Measurements from ENCODE around the gene APLF.

APLF gene, protein sequence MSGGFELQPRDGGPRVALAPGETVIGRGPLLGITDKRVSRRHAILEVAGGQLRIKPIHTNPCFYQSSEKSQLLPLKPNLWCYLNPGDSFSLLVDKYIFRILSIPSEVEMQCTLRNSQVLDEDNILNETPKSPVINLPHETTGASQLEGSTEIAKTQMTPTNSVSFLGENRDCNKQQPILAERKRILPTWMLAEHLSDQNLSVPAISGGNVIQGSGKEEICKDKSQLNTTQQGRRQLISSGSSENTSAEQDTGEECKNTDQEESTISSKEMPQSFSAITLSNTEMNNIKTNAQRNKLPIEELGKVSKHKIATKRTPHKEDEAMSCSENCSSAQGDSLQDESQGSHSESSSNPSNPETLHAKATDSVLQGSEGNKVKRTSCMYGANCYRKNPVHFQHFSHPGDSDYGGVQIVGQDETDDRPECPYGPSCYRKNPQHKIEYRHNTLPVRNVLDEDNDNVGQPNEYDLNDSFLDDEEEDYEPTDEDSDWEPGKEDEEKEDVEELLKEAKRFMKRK

GRCh38 chr2:68467077-68467960, at the start of gene APLF, which contains the start of gene FBXO48:
TSS of gene APLF (plus strand) at chr2:68467585. CDS start at chr2:68467732, 147 bp downstream.
TSS of gene FBXO48 (minus strand) at chr2:68467294. CDS start at chr2:68465145, 2,149 bp downstream.
- DNase-seq (ENCODE audit: low read depth in 2 of 3, low spot score in 1 of 3): peak; percentile 96 to 98 (median 96)

- DNase-seq (ENCODE audit: low read depth in 2 of 3, low spot score in 1 of 3): no peak
Measured at GRCh38 chr2:68417926-68418325, 49.5 kb upstream of the APLF start.

DNA sequence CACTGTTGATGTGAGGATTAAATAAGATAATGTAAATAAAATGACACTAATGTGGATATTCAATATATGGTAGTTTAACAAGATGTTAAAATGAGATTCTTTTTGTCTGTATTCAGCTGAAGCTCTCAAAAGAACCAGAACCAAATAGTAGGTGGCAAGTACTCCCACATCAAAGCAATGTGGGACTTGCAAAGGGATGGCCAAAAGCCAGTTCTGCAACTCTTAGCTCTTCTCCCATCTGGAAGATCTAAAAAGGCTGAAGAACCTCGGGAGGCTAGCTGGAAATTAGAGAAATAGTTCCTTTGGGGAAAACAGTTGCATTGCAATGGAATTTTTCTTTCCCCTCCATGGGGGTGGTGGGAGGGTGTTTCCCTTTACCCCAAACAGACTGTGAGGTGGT, 49.0 kb upstream of the APLF start:
- no peak for DNase-seq (ENCODE audit: low read depth in 2 of 3, low spot score in 1 of 3)

GRCh38 chr2:68418855-68419254, 48.5 kb upstream of the APLF start:
- DNase-seq (ENCODE audit: low read depth in 2 of 3, low spot score in 1 of 3): no peak

- DNase-seq (ENCODE audit: low read depth in 2 of 3, low spot score in 1 of 3): no peak
Measured at GRCh38 chr2:68420254-68420910, 47.0 kb upstream of the APLF start.

DNA sequence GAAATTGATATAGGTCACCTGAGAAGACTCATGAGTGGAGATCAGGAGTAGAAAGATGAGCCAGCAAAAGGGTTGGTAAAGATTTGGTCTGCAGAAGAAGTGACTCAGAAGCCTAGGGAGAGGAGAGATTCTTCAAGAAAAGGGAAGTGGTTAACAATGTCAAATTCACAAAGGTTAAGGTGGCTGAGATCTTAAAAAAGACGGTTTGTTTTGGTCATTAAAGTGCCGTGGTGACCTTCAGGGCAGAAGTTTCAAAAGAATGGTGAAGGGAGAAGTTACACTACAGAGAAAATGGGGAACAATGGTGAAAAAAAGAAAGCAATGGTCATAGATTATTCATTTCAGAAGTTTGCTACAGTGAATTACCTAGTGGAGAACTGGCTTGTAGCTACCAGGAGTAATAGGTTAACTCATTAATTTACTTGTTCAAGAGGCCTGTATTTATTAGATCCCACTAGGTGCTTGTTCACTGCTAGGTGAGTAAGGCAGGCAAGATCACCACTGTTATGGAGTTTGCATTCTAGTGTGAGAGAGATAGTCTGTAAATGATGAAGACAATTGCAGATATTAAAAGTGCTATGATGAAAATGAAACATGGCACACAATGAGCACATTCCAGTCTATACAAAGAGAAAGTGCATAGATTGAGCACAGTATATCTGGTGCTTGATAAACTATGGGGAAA, 43.3 kb upstream of the APLF start:
- no peak for DNase-seq (ENCODE audit: low read depth in 2 of 3, low spot score in 1 of 3)

DNA sequence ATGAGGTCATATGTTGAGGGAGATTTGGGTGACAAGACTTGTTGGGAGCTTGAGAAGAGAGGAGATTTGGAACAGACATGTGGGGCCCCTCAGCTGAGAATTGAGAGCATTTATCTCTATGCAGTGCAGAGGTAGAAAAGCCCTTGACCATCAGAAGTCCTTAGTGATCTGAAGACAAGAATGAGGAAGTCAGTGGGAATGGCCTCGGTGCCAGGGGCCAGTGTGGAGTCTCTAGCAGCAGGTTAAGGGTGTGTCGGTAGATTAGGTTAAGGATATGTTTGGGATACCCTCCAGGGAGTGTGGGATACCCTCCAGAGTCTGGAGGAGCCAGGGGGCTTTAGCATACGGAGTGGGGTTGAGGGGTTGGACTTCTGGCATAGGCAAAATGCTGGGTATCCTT, 41.9 kb upstream of the APLF start:
- DNase-seq (ENCODE audit: low read depth in 2 of 3, low spot score in 1 of 3): no peak

DNA sequence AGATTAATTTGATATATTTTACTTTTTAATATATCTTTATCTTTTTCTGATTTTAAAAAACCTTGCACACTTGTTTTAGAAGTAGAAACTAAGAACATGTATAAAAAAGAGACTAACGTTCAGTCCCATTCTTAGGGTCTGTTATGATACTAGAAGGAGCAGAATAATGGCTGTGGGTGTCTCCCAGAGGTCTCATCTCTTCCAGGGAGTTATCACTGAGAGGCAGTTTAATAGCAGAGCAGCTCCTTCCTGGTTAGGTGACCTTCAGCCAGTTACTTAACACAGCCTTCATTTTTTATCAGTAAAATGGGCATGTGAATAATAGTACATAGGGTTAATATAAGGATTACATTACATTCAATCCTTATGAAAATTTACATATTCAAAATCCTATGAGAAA, 40.9 kb upstream of the APLF start:
- DNase-seq (ENCODE audit: low read depth in 2 of 3, low spot score in 1 of 3): no peak

DNA sequence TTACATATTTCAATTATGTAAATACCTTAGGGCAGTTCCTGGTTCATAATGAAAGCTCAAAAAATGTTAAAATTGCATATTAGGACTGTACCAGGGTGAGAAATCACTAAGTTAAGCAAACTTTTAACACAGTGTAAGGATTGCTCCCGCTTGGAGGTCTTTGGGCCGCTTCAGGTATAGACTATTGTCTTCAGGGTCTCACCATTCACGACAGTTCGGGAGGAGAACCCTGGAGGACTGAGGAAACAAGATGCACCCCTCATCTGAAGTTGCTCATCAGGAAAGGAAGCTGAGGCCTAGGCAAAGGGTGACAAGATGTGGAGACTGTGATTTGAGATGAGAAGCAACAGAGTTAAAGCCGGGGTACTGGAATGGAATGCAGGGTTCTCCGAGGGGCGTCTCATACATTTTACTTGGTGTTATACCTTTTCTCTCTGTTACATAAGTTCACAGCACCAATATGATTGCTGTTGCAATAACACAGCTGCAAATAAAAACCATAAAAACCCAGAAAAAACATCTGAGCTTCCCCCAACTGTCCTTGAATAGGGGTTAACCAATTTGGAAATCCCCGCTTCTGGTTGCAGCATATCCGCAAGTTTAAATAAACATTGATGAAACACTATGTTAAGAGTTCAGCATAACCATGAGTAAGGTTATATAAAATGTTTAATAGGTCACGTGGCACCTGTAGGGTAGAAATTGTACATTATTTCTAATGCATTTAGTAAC, 40.4 kb upstream of the APLF start:
- no peak for DNase-seq (ENCODE audit: low read depth in 2 of 3, low spot score in 1 of 3)

DNA sequence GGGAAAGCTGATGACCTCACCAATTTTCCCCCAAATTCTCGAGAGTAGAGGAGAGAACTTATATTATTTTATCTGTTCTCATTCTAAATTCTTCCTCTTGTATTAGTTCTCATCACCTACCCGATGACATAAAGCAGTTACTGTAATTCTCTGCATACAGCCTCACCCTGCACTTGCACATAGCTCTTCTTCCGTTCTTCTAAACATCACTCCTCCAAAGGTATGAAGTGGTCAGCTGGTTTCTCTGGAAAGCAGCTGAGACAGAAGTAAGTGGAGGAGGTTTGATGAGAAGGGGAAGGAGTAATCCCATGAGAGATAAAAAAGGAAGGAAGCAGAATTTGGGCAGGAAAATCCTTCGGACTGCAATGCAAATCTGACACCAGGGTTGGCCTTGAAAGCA, 39.3 kb upstream of the APLF start:
- no peak for DNase-seq (ENCODE audit: low read depth in 2 of 3, low spot score in 1 of 3)

DNA sequence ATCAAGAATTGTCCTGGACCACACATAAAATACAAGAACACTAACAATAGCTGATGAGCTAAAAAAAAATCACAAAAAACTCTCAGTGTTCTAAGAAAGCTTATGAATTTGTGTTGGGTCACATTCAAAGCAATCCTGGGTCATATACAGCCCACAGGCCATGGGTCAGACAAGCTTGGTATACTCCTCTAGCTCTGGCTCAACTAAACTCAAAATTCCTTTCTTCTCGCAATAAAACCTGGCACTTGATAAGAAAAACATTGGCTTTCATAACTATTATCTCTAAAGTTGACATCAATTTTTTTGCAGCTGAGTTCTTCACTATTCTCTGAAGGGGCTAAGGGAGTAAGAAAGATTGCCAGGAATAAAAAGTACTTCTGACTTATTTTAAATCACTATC, 38.6 kb upstream of the APLF start:
- no peak for DNase-seq (ENCODE audit: low read depth in 2 of 3, low spot score in 1 of 3)

GRCh38 chr2:68429311-68429826, 38.0 kb upstream of the APLF start:
- DNase-seq (ENCODE audit: low read depth in 2 of 3, low spot score in 1 of 3): no peak

DNA sequence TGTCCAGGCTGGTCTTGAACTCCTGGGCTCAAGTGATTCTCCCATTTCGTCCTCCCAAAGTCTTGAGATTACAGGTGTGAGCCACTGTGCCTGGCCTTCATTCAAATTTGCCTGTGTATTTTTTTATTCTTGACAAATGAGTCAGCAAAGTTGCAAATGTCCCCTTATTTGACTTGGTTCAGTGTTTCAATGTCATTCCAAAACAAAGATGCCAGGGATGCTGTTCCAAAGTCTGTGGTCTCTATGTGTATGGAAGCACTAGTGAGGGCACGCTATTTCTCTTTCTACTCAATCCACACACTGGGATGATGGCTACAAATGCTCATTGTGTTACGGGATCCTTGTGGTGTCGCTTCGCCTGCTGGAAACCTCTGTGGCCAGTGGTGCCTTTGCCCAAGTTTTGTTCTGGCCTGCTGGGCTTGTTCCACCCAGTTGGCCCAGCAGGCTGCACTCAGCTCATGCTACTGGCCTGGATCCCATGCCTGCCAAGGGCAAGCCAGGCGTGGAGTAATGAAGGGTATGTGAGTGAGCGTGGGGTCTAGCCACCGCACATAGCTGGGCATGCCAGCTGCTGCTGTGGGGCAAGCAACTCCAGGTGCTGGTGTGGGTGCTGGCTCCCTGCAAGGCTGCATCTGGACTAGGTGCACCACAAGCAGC, 35.9 kb upstream of the APLF start:
- DNase-seq (ENCODE audit: low read depth in 2 of 3, low spot score in 1 of 3): no peak

GRCh38 chr2:68432696-68433658, 34.4 kb upstream of the APLF start:
- no peak for DNase-seq (ENCODE audit: low read depth in 2 of 3, low spot score in 1 of 3)

DNA sequence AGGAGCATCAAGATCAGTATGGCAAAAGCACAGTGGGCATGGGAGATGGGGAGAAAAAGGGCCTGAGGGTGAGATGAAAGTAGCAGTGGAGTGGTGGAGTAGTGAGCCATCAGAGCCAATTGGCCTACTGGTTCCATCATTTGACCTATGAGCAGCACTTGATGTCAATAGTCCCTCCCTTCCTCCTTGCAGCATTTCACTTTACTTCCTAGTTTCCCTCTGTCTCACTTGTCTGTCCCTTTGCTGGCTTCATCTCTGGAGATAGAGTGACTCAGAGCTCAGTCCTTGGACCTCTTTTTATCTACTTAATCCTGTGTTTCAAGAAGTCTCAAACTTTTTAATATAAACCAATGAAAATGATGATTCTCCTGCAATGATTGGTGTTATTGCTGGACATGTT, 32.4 kb upstream of the APLF start:
- DNase-seq (ENCODE audit: low read depth in 2 of 3, low spot score in 1 of 3): no peak

- DNase-seq (ENCODE audit: low read depth in 2 of 3, low spot score in 1 of 3): no peak
Measured at GRCh38 chr2:68435615-68436014, 31.8 kb upstream of the APLF start.

DNA sequence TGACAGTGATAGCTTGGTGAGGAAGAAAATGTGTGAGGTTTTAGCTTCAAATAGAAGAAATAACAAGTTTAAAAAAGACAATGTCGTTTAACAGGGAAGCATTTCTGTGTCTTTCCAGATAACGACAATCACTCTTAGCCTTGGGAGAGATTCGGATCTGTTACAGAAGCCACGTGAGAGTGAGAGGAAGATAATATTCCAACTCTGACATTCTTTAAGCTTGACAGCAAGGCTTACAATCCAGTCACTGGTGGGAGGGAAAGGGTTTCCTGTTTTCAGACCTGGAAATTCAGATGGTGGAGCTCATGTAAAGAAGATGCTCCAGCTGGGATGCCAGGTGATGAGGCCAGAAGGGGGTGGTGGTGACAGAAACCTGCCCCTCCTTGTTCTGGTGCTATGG, 31.1 kb upstream of the APLF start:
- no peak for DNase-seq (ENCODE audit: low read depth in 2 of 3, low spot score in 1 of 3)

Data from stimulated activated CD4-positive, alpha-beta T cell treated with anti-CD3 and anti-CD28 coated beads, Interleukin-12 subunit alpha, Interleukin-12 subunit beta, amount 100 ng/mL, for 48 hours (primary cell).